ENCODE results near the gene SETX.
A peak's percentile ranks its signal among the peaks of the same experiment; 100 is the strongest.

Gene SETX

DNA sequence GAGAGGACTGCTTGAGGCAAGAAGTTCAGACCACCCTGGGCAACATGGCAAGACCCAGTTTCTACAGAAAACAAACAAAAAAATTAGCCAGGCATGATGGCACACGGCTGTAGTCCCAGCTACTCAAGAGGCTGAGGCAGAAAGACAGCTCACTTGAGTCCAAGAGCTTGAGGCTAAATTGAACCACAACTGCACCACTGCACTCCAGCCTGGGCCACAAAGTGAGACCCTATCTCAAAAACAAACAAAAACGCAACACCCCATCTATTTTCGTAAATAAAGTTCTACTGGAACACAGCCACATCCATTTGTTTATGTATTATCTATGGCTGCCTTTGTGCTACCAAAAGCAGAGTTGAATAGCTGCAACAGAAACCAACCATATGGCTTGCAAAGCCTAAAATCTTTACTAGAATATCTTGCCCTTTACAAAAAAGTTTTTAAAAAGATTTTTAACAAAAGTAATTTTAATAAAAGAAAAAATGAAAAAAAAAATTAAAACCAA, 67.5 kb downstream of the SETX start:
- no peak for DNase-seq (ENCODE audit: low read depth in 2 of 2)

DNA sequence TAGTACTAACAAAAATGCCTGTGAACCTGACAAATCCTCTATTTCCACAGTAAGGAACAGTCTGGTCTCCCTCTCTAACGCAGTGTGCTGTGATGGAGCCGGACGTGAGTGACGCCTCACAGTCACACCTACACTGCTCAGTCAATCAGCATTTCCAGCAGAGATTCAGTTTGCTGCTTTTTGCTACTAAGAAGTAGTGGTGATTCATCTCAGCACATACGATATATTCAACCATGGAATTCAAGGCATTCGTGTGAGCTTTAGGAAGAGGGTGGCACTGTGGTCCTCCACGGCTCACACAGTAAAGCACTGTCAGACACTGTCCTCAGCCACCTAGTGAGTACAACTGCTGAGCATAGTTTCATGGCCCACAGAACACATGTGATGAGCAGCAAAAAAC, 70.9 kb downstream of the SETX start:
- no peak for DNase-seq (ENCODE audit: low read depth in 2 of 2)

DNA sequence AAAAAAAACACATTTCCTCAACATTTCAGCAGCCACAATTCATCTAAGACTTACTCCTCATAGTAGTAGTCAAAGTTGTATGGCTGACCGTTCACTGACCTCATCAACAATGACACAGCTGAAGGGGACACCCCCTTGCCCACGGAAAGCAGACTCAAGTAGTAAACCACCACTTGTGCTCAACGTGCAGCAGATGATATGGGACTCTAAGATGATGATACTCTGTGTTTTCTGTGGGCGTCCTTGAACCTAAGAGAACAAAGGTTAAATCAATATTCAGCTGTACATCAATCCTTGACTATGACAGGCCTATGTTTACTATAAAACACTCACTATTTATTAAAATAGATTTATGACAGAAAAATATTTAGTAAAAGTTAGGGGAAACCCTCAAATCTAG, 71.6 kb downstream of the SETX start:
- peak in 1 of 2 donors; percentile 36 for DNase-seq (ENCODE audit: low read depth in 2 of 2)

DNA sequence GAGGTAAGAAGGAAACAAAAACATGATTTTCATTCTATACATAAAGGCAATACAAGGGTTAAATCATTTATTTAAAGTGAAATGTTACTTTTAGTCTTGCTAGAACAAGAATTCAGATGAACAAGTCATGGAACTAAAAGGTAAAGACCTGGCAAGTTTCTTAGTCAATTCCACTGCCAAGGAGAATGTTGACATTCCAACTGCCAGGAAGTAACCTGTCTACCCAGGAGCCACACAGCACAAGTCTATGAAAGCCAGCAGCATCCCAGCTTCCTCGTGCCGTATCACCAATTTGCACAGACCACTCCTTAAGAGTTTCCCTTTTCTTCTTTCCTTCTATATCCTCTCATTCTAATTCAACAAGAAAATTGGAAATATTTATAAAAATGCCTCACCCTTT, 79.9 kb downstream of the SETX start:
- no peak for DNase-seq (ENCODE audit: low read depth in 2 of 2)

DNA sequence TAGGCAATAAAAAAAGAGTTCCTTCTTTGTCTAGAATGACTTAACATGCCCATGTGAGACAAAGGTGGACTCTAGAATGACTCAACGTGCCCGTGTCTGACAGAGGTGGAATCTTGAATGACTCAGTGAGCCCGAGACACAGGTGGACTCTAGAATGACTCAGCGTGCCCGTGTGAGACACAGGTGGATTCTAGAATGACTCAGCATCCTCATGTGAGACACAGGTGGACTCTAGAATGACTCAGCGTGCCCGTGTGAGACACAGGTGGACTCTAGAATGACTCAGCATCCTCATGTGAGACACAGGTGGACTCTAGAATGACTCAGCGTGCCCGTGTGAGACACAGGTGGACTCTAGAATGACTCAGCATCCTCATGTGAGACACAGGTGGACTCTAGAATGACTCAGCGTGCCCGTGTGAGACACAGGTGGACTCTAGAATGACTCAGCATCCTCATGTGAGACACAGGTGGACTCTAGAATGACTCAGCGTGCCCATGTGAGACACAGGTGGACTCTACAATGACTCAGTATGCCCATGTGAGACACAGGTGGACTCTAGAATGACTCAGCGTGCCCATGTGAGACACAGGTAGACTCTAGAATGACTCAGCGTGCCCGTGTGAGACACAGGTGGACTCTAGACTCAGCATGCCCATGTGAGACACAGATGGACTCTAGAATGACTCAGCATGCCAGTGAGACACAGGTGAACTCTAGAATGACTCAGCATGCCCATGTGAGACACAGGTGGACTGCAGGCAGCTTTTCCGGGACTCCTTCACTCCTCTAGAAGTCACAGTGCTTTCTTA, 84.9 kb downstream of the SETX start:
- peak in 1 of 2 donors; percentile 43 for DNase-seq (ENCODE audit: low read depth in 2 of 2)

DNA sequence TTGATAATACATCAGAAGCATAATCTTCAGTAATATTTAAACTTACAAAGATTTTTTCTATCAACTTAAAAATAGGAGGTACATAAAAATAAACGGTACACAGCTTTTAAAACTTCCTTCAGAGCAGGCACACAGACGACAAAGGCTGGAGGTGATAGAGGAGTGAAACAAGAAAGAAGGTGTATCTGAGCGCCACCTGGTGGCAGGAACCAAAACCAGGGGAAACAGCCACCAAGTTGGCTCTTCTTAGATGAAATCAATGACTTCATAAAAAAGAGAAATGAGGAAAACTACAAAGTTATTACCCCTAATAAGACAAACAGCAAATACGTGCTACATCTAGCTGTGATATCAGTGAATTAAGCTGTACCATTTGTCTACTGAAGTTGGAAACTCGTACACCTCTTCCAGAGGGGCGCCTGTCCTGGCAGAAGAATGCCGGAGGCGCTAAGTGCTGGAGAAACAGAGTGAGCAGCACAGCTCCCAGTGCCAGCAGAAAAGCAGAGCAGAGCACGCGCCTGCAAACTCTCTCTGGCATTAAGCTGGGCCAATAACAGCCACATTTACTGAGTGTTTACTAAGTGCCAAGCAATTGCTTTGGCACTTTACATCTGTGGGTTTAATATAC, 85.9 kb downstream of the SETX start:
- DNase-seq (ENCODE audit: low read depth in 2 of 2): peak; percentile 33 to 35

DNA sequence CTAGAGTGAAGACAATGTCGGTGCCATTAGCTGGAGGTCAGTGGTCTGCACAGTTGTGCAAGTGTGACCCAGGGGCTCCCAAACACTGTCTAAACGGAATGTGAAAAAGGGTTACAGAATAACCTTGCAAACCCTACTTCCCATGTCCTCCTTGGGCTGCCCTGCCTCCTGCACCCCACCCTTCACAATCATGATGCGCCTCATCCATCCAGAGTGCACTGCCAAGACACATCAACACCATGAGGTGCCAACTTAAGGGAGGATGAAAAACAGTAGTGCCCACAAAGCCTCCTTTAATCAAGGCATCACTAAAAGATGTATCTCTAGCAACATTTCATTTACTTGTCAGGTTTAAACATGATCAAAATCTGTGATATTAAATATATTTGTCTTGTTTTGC, 87.1 kb downstream of the SETX start:
- no peak for DNase-seq (ENCODE audit: low read depth in 2 of 2)

DNA sequence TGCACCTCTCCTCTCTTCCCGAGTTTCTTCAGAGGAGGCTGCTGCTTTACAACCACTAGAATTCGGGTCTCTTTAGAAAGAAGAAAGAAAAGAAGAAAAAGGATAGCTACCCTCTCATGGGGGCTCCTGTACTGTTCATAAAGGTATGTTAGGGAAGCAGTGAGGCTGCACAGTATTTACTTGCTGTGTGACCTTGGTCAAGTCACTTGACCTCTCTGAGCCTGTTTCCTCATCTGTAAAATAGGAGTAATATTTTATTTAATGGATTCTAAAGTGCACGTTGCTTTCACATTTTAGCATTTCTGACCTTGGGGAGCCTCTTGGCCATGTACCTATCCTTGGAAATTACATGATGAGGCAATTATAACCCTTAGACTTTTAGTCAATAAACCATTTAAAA, 88.8 kb downstream of the SETX start:
- no peak for DNase-seq (ENCODE audit: low read depth in 2 of 2)

DNA sequence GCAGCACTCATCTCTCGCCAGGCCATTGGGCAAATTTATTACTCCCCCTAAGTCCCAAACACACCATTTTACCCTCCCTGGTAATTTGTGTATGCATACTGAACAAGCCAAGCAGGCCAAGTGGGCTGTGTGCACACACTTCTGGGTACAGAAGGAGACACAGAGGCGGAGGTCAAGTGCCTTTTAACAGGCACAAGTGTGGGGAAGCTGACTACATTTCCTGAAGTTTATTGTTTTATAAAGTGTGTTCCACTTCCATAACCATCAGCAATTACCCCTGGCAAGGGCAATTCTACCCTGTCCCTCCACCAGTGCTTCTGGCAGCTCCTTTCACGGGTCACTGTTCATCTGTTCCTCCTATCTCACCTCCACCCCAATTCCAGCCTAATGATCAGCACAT, 93.9 kb downstream of the SETX start:
- DNase-seq (ENCODE audit: low read depth in 2 of 2): no peak

DNA sequence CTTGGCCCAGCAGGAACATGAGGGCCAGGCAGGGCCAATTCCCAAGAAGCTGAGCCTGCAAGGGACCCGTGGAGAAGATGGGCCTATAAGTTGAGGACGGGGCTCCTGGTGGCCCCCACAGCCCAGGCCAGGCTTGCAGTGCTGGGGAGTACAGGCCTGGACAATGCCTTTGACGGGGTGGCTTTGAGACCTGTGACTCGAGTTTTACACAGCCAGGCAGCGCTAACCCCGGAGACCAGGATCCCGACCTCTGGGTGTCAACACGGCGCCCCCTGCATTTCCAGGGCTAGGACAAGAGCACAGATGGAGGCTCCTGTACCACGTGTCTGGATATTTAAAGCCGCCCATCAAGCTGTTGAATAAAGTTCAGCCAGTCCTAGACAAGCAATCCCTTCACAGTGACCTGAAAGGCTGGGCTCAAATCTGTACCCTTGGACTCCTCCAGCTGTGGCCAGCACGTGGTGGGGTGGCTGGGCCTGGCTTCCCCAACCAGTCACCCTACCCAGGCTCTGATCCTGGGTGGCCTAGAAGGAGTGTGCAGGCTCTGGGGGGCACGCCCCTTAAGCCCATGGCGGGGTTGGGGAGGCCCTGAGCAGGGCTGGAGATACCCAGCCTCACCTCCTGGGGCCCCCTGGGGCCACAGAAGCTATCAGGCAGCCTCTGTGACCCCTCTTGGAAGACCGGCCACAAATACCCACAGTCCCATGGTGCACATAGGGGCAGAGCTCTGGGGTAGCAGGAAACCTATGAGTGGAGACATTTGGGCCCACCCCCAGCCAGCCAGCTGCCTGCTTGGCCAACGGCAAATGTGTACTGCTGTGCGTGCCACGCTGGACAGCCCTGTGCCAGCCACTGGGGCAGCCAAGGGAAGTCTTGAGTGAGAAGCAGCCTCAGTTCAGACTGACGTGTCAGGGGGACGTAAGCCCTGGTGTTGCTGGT, 104.2 kb downstream of the SETX start:
- no peak for DNase-seq (ENCODE audit: low read depth in 2 of 2)

DNA sequence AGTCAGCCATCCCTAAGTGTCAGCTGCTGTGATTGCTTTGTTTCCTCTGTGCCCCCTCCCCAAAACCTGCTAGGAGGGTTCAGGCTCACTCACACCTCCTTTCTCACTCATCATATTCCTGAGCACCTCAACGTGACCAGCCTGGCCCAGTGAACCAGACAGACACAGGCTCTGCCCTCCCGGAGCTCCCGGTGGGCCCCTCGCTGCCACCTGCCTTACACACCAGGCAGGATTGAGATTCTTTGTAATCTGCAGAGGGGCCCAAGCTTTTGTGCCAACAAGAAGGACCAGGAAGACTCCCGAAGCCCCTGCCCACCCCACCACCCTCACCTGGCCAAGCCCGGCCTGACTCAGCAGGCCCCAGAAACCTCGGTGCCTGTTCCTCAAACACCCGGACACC, 105.1 kb downstream of the SETX start:
- no peak for DNase-seq (ENCODE audit: low read depth in 2 of 2)

DNA sequence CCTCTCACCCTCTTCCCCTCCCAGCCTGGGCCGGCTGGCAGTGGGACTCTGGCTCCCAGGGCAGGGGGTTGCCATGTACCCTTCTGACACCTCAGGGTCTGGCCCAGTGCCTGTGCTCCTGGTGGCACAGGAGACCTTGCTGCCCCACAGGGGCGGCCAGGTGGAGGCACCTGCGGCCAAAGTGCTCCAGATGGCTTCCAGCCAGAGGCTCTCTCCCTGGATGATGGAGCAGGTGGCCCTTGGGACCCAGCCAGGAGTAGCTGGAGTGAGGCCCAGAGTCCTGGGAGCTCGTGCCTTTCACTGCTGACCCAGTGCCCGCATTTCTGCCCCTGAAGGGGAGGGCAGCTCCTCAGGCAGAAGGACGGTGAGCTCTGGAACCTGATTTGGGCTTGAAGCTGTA, 105.7 kb downstream of the SETX start:
- DNase-seq (ENCODE audit: low read depth in 2 of 2): no peak

DNA sequence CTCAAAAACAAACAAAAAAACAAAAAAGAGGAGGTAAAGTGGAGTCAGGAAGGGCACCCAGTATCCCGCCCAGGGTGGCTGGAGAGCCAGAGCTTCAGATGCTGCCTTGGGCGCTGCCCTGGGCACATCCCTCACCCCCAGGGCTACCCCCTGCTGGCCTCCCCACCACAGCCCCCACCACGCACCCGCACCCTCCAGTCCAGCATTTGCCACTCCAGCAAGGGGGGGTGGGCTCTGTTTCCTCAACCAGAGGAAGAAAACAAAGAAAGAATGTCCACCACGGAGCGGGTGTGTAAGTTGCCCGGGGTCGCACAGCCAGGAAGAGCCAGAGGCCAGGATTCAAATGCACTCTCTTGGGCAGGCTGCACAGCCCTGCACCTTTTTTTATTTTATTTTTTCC, 106.8 kb downstream of the SETX start:
- DNase-seq (ENCODE audit: low read depth in 2 of 2): no peak

DNA sequence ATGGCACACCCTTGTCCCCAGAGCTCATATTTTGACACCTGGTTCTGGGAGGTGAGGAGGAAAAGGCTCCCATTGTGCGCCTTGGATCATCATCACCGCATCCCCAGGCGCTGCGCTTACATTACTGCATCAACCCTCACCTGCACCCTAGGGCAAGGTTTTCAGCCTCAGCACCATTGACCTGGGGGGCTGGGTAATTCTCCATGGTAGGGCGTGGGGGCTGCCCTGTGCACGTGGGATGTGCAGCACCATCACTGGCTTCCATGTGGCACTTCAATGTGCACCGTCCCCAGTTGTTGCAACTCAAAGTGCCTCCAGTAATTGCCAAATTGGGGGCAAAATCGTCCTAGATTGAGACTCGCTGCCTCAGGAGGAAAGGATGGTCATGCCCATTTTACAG, 109.3 kb downstream of the SETX start:
- DNase-seq (ENCODE audit: low read depth in 2 of 2): no peak

DNA sequence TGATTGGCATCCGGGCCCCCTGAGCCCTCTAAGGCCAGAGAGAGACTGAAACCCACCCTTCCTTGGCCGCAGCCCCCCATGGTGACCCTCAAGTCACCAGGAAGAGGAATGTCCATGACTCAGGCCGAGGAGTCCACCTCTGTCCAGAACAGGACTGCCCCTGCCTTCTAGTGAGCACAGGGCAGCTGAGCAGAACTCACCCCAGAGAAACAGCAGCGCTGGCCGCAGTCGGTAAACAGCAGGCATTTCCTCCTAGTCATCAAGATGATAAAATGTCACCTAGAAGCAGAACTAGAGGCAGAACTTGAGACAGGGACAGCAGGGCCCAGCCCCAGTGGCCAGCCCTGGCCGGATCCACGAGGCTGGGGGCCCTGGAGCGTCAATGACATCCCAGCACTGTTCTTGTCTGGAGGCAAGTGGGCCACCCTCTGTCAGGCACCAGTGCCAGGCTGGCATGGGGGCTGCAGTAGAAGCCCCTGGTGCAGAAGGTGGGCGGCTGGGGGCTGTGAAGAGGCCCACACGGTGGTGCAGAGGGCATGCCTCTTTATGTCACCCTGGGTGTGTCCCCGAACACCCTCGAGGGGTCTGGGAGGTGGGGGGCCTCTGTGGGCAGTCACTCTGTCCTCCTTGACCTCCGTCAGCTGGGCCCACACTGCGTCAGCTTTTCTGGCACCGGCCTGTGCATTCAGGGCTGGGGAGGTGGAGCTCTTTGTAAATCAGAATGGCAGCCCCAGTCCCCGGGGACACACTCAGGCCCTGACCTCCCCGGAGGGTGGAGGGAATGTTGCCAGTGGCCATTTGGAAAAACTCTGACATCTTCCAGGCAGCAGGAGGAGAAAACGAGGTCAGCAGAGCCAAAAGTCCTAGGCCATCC, 110.0 kb downstream of the SETX start:
- DNase-seq (ENCODE audit: low read depth in 2 of 2): no peak

DNA sequence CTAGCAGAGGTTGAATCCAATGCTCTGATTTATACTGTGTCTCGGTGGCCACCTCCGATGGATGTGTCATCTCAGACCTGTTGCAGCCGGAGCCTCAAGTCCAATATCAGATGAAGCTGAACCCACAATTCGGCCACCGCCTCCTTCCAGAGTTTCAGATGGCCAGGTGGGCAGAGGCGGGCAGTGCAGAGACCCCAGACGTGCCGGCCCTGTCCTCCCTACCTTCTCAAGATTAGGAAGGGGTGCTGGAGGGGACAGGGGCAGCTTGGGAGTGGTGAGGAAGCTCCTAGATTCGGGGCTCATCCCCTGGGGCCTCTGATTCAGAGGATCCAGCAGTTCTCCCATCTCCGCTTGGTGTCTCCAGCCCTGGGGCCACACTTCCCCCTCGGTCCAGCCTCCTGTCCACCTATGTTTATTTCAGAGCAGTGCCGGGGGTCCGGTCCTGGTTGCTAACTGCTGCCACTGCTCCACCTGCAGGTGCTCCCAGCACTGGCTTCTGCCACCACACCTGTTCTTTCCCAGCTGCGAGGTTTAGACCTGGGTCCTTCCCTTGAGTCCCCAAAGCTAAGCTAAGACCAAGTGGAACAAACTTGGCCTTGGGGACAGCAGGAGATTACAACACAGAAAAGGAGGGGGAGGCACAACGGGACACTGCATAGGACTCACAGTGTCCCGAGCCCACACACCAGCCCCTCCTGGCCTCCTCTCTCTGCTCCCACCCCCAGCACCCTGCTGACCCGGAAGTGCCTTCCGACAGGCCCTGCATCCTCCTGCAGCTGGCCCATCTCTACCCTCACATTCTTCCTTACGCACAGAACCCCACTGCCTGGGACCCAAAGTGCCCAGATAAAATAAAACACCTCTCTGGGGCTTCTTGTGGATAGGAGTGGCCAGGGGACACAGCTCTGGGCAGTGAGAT, 111.4 kb downstream of the SETX start:
- no peak for DNase-seq (ENCODE audit: low read depth in 2 of 2)

DNA sequence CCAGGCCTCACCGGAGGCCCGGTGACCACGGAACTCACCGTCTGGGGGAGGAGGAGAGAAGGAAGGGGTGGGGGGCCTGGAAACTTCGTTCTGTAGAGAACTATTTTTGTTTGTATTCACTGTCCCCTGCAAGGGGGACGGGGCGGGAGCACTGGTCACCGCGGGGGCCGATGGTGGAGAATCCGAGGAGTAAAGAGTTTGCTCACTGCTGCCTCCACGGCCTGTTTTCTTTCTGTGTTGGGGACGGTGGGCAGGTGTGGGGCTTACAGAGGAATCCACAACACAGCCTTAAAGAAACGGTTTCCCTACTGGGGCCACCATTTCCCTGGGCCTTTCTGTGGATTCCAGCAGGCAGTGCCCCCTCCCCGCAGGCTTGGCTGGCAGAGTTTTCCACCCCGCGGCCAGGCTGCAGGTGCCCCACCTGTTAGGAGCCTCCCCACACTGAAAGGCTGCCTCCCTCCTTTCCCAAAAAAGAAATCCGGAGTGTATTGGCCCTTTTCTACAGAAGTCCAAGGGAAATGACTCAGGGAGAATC, 112.1 kb downstream of the SETX start:
- no peak for DNase-seq (ENCODE audit: low read depth in 2 of 2)

DNA sequence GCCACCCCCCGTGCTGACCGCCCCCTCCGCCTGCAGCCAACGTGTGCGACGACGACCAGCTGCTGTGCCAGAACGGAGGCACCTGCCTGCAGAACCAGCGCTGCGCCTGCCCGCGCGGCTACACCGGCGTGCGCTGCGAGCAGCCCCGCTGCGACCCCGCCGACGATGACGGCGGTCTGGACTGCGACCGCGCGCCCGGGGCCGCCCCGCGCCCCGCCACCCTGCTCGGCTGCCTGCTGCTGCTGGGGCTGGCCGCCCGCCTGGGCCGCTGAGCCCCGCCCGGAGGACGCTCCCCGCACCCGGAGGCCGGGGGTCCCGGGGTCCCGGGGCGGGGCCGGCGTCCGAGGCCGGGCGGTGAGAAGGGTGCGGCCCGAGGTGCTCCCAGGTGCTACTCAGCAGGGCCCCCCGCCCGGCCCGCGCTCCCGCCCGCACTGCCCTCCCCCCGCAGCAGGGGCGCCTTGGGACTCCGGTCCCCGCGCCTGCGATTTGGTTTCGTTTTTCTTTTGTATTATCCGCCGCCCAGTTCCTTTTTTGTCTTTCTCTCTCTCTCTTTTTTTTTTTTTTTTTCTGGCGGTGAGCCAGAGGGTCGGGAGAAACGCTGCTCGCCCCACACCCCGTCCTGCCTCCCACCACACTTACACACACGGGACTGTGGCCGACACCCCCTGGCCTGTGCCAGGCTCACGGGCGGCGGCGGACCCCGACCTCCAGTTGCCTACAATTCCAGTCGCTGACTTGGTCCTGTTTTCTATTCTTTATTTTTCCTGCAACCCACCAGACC, 112.8 kb downstream of the SETX start:
- no peak for DNase-seq (ENCODE audit: low read depth in 2 of 2)

DNA sequence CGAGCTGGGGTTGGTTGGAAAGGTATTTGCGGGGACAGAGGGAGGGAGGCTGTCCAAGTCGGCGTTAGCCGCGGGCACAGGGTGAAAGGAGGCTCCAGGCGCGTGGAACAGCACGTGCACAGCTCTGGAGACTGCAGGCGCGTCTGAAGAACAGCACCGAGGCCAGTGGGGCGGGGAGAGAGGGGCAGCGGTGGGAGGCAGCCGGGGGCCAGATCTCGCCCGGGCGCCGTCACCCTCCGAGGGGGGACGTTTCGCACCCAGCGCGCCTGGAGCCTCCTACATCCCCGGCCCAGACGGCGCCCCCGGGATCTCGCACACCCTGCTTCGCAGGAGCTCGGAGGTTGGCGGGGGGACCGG, 113.3 kb downstream of the SETX start:
- no peak for DNase-seq (ENCODE audit: low read depth in 2 of 2)
